HCT116 (cell line): ENCODE measurements around the gene MYEF2. TPM values are rescaled to one million over a fixed set of nuclear protein-coding genes. Genes with fewer than 3 reads are reported as not detected.

ENCODE experiments used
- ATAC-seq: fragments of 200-7000 bp; cut with Tn5 transposase; 2 replicates; pipeline ENCODE4 v1.9.1; 2020; ENCODE audit warnings: mild to moderate bottlenecking, moderate library complexity
- BruUV-seq: library from RNA; stranded (reverse); fragments of 400-500 nt; replicated peaks from 2 replicates; lab custom pipeline; 2021; lab: Mats Ljungman, UMichigan
- CTCF ChIA-PET: fragments of 300-600 bp; sonication (Branson Sonifier 250); formaldehyde crosslinking; loops from one replicate; lab custom pipeline; 2021; ENCODE audit warnings: antibody characterized with exemption; lab: Charles Lee
- POLR2A ChIA-PET: fragments of 300-600, 350-600 bp; sonication (Branson Sonifier 250); formaldehyde crosslinking; loops from one replicate; lab custom pipeline; 2021; ENCODE audit warnings: antibody characterized with exemption; lab: Charles Lee
- RAD21 ChIA-PET, 2 experiments: fragments of 300-600 bp; sonication (Branson Sonifier 250); formaldehyde crosslinking; loops; one replicate each; lab custom pipeline; 2023; ENCODE audit warnings: low total read pairs in 2 of 2; ENCODE audit not compliant: uncharacterized antibody in 2 of 2, unreplicated experiment in 2 of 2, low non-redundant PET in 1 of 2; lab: Charles Lee
- DNase-seq: peaks from one replicate; pipeline ENCODE4 v3.0.0-alpha.2; 2010; ENCODE audit warnings: low read depth, low spot score
- H2AFZ ChIP-seq: fragments of 200-600 bp; shearing (Covaris generic), sonication (generic); 2 replicates; pipeline ENCODE4 v1.6.1; 2017; ENCODE audit warnings: low read depth, mixed run types, mixed read lengths, antibody characterized with exemption, low read length; ENCODE audit not compliant: poor library complexity, severe bottlenecking
- H3K27ac ChIP-seq: 2 replicates; pipeline ENCODE4 v1.5.1; 2012; ENCODE audit warnings: low read depth, low read length
- H3K27me3 ChIP-seq: fragments of 200-600 bp; sonication (generic); 2 replicates; pipeline ENCODE4 v1.6.1; 2016; ENCODE audit warnings: mixed run types, low read length, mixed read lengths; ENCODE audit not compliant: insufficient read depth
- H3K36me3 ChIP-seq, 2 experiments: fragments of 200-500 bp in 1 of 2; fragments of 200-600 bp in 1 of 2; sonication (Bioruptor generic) in 1 of 2; sonication (generic) in 1 of 2; 2 replicates each; pipeline versions ENCODE4 v1.5.1 to v1.6.1; 2014 to 2016; ENCODE audit warnings: low read length in 2 of 2, inconsistent platforms in 1 of 2, mixed read lengths in 1 of 2, mixed run types in 1 of 2; ENCODE audit not compliant: insufficient read depth in 2 of 2, control insufficient read depth in 1 of 2
- H3K4me1 ChIP-seq, 2 experiments: fragments of 200-600 bp in 1 of 2; sonication (generic) in 1 of 2; 2 replicates each; pipeline versions ENCODE4 v1.5.1 to v1.6.1; 2012 to 2017; ENCODE audit warnings: low read length in 2 of 2, inconsistent platforms in 1 of 2, mild to moderate bottlenecking in 1 of 2, mixed read lengths in 1 of 2, mixed run types in 1 of 2, moderate library complexity in 1 of 2; ENCODE audit not compliant: insufficient read depth in 2 of 2, control insufficient read depth in 1 of 2
- H3K4me2 ChIP-seq: fragments of 200-600 bp; sonication (generic); 2 replicates; pipeline ENCODE4 v1.6.1; 2017; ENCODE audit warnings: mixed run types, low read length, mixed read lengths
- H3K4me3 ChIP-seq, 2 experiments: fragments of 200-600 bp in 1 of 2; sonication (generic) in 1 of 2; replicated peaks in 1 of 2; 2 replicates each; pipeline ENCODE4 v1.5.1; 2011 to 2016; ENCODE audit warnings: low read length in 2 of 2, control low read depth in 1 of 2, low read depth in 1 of 2, mild to moderate bottlenecking in 1 of 2, mixed read lengths in 1 of 2, mixed run types in 1 of 2
- H3K79me2 ChIP-seq: fragments of 200-600 bp; sonication (generic); 2 replicates; pipeline ENCODE4 v1.6.1; 2017; ENCODE audit warnings: mild to moderate bottlenecking, mixed run types, low read length, moderate library complexity, mixed read lengths; ENCODE audit not compliant: insufficient read depth
- H3K9ac ChIP-seq: fragments of 200-600 bp; sonication (generic); 2 replicates; pipeline ENCODE4 v1.6.1; 2016; ENCODE audit warnings: low read length, mixed read lengths
- H3K9me2 ChIP-seq: fragments of 200-600 bp; sonication (generic), shearing (Covaris generic); 2 replicates; pipeline ENCODE4 v1.6.1; 2017; ENCODE audit warnings: mixed run types, mild to moderate bottlenecking, moderate library complexity; ENCODE audit not compliant: insufficient read depth
- H3K9me3 ChIP-seq, 2 experiments: fragments of 200-500 bp in 1 of 2; fragments of 200-600 bp in 1 of 2; sonication (Bioruptor generic) in 1 of 2; sonication (generic) in 1 of 2; 2 replicates each; pipeline ENCODE4 v1.6.1; 2014 to 2017; ENCODE audit warnings: low read length in 2 of 2, mixed read lengths in 2 of 2, inconsistent platforms in 1 of 2, low read depth in 1 of 2, mild to moderate bottlenecking in 1 of 2, mixed run types in 1 of 2, moderate library complexity in 1 of 2; ENCODE audit not compliant: control insufficient read depth in 1 of 2, insufficient read depth in 1 of 2
- H4K20me1 ChIP-seq: fragments of 200-600 bp; sonication (generic), shearing (Covaris generic); 2 replicates; pipeline ENCODE4 v1.6.1; 2017; ENCODE audit warnings: mixed run types, mild to moderate bottlenecking, moderate library complexity; ENCODE audit not compliant: insufficient read depth
- CBX3 ChIP-seq: IDR thresholded peaks from 2 replicates; pipeline ENCODE4 v1.6.1; 2012; ENCODE audit warnings: low read depth
- EGR1 ChIP-seq: IDR thresholded peaks from 2 replicates; pipeline ENCODE4 v1.6.1; 2012; ENCODE audit warnings: low read depth
- ELF1 ChIP-seq: IDR thresholded peaks from 2 replicates; pipeline ENCODE4 v1.6.1; 2012; ENCODE audit warnings: low read depth, borderline replicate concordance
- EZH2phosphoT487 ChIP-seq: fragments of 200-600 bp; IDR thresholded peaks from 2 replicates; pipeline ENCODE4 v1.6.1; 2018; ENCODE audit warnings: antibody characterized with exemption, borderline replicate concordance
- FOSL1 ChIP-seq: IDR thresholded peaks from 2 replicates; pipeline ENCODE4 v1.6.1; 2012; ENCODE audit warnings: low read depth
- JUND ChIP-seq: IDR thresholded peaks from 2 replicates; pipeline ENCODE4 v1.6.1; 2012
- MAX ChIP-seq: IDR thresholded peaks from 2 replicates; pipeline ENCODE4 v1.6.1; 2012
- POLR2A ChIP-seq: IDR thresholded peaks from 2 replicates; pipeline ENCODE4 v1.7.0; 2011; ENCODE audit warnings: borderline replicate concordance; ENCODE audit not compliant: insufficient read depth, insufficient read length; ENCODE audit errors: extremely low read depth
- POLR2AphosphoS5 ChIP-seq: IDR thresholded peaks from 2 replicates; pipeline ENCODE4 v1.6.1; 2011; ENCODE audit warnings: mild to moderate bottlenecking, low read depth, low read length, moderate library complexity
- SP1 ChIP-seq: IDR thresholded peaks from 2 replicates; pipeline ENCODE4 v1.6.1; 2012; ENCODE audit warnings: low read depth
- SRF ChIP-seq: IDR thresholded peaks from 2 replicates; pipeline ENCODE4 v1.6.1; 2012; ENCODE audit warnings: low read depth
- TCF7L2 ChIP-seq: IDR thresholded peaks from 2 replicates; pipeline ENCODE4 v1.7.0; 2011; ENCODE audit warnings: borderline replicate concordance, inconsistent platforms; ENCODE audit not compliant: insufficient read depth, insufficient read length; ENCODE audit errors: extremely low read depth
- YY1 ChIP-seq: IDR thresholded peaks from 2 replicates; pipeline ENCODE4 v1.6.1; 2011; ENCODE audit warnings: low read length, low read depth, moderate library complexity, mild to moderate bottlenecking; ENCODE audit not compliant: insufficient replicate concordance; ENCODE audit errors: extremely low read depth
- ZBTB33 ChIP-seq: IDR thresholded peaks from 2 replicates; pipeline ENCODE4 v1.6.1; 2011; ENCODE audit warnings: mild to moderate bottlenecking, low read length, moderate library complexity; ENCODE audit not compliant: insufficient replicate concordance; ENCODE audit errors: extremely low read depth
- ZFX ChIP-seq: fragments of 450-650 bp; IDR thresholded peaks from 2 replicates; pipeline ENCODE4 v1.6.1; 2017
- intact Hi-C: fragments of 100-400 bp; cut with micrococcal nuclease; formaldehyde crosslinking; loops from 2 replicates; pipeline ENCODE4 v1.10.0; 2022
- total RNA-seq: library from RNA; stranded (reverse); gene quantifications from one replicate; pipeline ENCODE4 v1.2.1, GENCODE V29; 2021; ENCODE audit not compliant: unreplicated experiment
- TF ChIP-seq, protein P1 (sequence below): IDR thresholded peaks from 2 replicates; pipeline ENCODE4 v1.6.1; 2012

MYEF2 gene
- total RNA-seq, 1 experiment from 2014 or later, result 0.69 TPM

DNA sequence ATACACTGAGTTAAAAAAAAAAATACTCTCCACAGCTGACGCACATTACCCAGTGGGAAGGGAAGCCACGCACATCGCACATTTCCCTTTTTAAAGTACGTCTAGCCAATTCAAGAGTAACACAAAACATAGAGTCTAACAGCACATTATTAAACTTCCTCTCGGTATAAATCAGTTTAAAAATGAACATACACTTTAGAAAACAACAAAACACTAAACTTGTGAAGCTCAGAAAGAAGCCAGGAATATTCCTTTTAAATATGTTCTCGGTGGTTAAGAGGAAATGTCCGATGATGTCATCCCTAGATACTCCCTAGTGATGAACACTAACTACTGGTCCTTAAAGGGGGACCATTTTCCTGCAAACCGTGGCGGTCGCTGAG, 721 bp downstream of the MYEF2 start:
- H3K27me3 ChIP-seq, result no peaks in the 10 kb centered on the region
- ChIA-PET CTCF (no interaction called here), RAD21 (no interaction called here), POLR2A (no interaction called here)
- no peaks in the 10 kb centered on the region for H3K36me3 ChIP-seq
- no peaks in the 10 kb centered on the region for H3K9me3 ChIP-seq
- no peak overlapping the region for H3K27ac ChIP-seq
- no peaks in the 10 kb centered on the region for H3K9me2 ChIP-seq
- H2AFZ ChIP-seq, result no peak overlapping the region
- no peak overlapping the region for H3K4me3 ChIP-seq
- ATAC-seq (no peak), DNase-seq (no peak)
- no peak for TF ChIP-seq EGR1
- TF ChIP-seq CBX3, result no peak
- no peak for TF ChIP-seq YY1
- TF ChIP-seq, protein P1, sequence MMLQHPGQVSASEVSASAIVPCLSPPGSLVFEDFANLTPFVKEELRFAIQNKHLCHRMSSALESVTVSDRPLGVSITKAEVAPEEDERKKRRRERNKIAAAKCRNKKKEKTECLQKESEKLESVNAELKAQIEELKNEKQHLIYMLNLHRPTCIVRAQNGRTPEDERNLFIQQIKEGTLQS, result no peak
- TF ChIP-seq TCF7L2, result no peak
- no peak for TF ChIP-seq ZFX
- TF ChIP-seq MAX, result no peak
- no peak for TF ChIP-seq FOSL1
- no peak for TF ChIP-seq POLR2A
- TF ChIP-seq POLR2AphosphoS5, result no peak
- TF ChIP-seq EZH2phosphoT487, result no peak
- no peak for TF ChIP-seq SRF
- no peak for TF ChIP-seq ELF1
- TF ChIP-seq JUND, result no peak
- no peak for TF ChIP-seq SP1
- no peak for TF ChIP-seq ZBTB33
- no peaks in the 10 kb centered on the region for H3K79me2 ChIP-seq
- H3K4me2 ChIP-seq, result no peak overlapping the region
- no TSS peak for BruUV-seq
- H3K9ac ChIP-seq, result no peak overlapping the region
- intact Hi-C loops, result no loop called here
- no peaks in the 10 kb centered on the region for H4K20me1 ChIP-seq
- no peaks in the 10 kb centered on the region for H3K4me1 ChIP-seq
